Measurements from ENCODE around the gene RAB4A. TPM values are rescaled to one million over a fixed set of nuclear protein-coding genes. Genes with fewer than 3 reads are reported as not detected.

Gene RAB4A
- total and polyA plus RNA-seq, 10 of the 15 experiments (the other 5 are each of a cell fraction or from before 2014, with no cell fraction given): 4.0 to 35.8 (median 17.7) TPM

DNA sequence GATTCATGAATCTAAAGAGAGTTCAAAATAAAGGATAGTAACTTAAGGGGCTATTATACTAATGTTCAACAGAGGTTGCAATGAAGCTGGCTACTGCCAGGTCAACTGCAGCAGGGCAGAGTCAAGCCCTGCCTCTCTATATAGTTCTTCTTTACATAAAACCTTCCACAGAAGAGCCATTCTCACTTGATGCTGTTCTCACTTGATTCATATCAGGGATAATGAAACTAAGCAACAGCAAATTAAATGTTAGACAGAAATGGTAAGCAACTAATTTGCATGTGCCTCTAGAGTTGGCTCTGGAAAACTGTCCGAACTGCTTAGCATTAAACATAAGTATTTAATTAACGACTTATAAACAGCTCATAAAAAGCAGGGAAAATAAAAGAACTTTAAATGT lies 54.5 kb downstream of the RAB4A start:
- no peaks in the 10 kb centered on the region for H3K9me3 ChIP-seq (replicated peaks; ENCODE audit: control insufficient read depth, insufficient read depth, low read length)

More for the DNA sequence above, 54.5 kb downstream of the RAB4A start:
- H3K4me1 ChIP-seq (ENCODE audit: control insufficient read depth, insufficient read depth, low read length): peaks cover 26% of the 10 kb centered on the region
- H3K4me3 ChIP-seq: no peak overlapping the region
- no peaks in the 10 kb centered on the region for H4K20me1 ChIP-seq (ENCODE audit: control insufficient read depth, insufficient read depth)
- DNase-seq (ENCODE audit: low read depth, low spot score) (no peak), FAIRE-seq (no peak), ATAC-seq (no peak)
- 97% methylated on average over 2 of the region's 2 CpGs for WGBS (ENCODE audit: insufficient coverage, insufficient replicate concordance, low lambda C conversion rate, missing lambda C conversion rate)
- TF ChIP-seq NR2C1 (IDR thresholded peaks at IDR 0.05): no peak
- no peak for TF ChIP-seq IRF5 (IDR thresholded peaks at IDR 0.05; ENCODE audit: borderline replicate concordance)
- TF ChIP-seq ZNF24 (IDR thresholded peaks at IDR 0.05): no peak
- TF ChIP-seq NFYB (IDR thresholded peaks at IDR 0.05; ENCODE audit: insufficient read depth, low read depth, low read length): no peak
- TF ChIP-seq RELA (IDR thresholded peaks at IDR 0.05; ENCODE audit: borderline replicate concordance, partially characterized antibody): no peak
- TF ChIP-seq USF1 (IDR thresholded peaks at IDR 0.05; ENCODE audit: borderline replicate concordance, extremely low read length, insufficient read depth, low read depth, low read length): no peak
- no peak for TF ChIP-seq MYC (IDR thresholded peaks at IDR 0.05; ENCODE audit: insufficient read depth, insufficient read length, insufficient replicate concordance, low read length, severe bottlenecking)
- TF ChIP-seq ASH2L (IDR thresholded peaks at IDR 0.05; ENCODE audit: borderline replicate concordance, low read depth): no peak
- no peak for TF ChIP-seq PAX5 (IDR thresholded peaks at IDR 0.05; ENCODE audit: borderline replicate concordance, low read depth, low read length)
- no peak for TF ChIP-seq ZSCAN29 (IDR thresholded peaks at IDR 0.05)
- TF ChIP-seq CREB1 (IDR thresholded peaks at IDR 0.05; ENCODE audit: low read depth): no peak
- no peak for TF ChIP-seq ZBTB40 (IDR thresholded peaks at IDR 0.05; ENCODE audit: borderline replicate concordance)
- H3K4me2 ChIP-seq (ENCODE audit: control insufficient read depth, insufficient read depth): no peak overlapping the region
- no TSS peak for BruUV-seq (replicated peaks)
- in situ Hi-C loops (cut with MboI) (no loop called here), intact Hi-C loops (cut with micrococcal nuclease; ENCODE audit: unreplicated experiment) (no loop called here)
- POLR2A ChIA-PET: no interaction called here
- no peaks in the 10 kb centered on the region for H3K79me2 ChIP-seq (ENCODE audit: control insufficient read depth, insufficient read depth, low read length)
- CTCF ChIA-PET: interaction anchor here (1.2 kb wide), 1 partner anchor 144 kb away, joined by 3 read pairs; no protein-coding TSS in a partner anchor
- H3K36me3 ChIP-seq (ENCODE audit: control insufficient read depth in 2 of 2, insufficient read depth in 2 of 2, low read length in 1 of 2): peaks cover 0 to 3% of the 10 kb centered on the region in 2 experiments; a peak in 1 of 4 replicates
- SMC1A ChIA-PET (ENCODE audit: uncharacterized antibody, unreplicated experiment): interaction anchor here (0.7 to 1.6 kb wide), 4 partner anchors 10 to 1236 kb away, joined by 3 to 4 read pairs (median 4); no protein-coding TSS in a partner anchor
- H2AFZ ChIP-seq (ENCODE audit: control insufficient read depth, low read depth, low read length): no peak overlapping the region
- H3K9ac ChIP-seq (ENCODE audit: control insufficient read depth, insufficient read depth, low read length): no peak overlapping the region
- RAD21 ChIA-PET (ENCODE audit: unreplicated experiment): no interaction called here
- no peak overlapping the region for H3K27ac ChIP-seq (ENCODE audit: control insufficient read depth, insufficient read depth)
- no peaks in the 10 kb centered on the region for H3K27me3 ChIP-seq (replicated peaks in 1 of 2; ENCODE audit: control insufficient read depth in 2 of 2, insufficient read depth in 2 of 2, low read length in 1 of 2)
